GM21717 (cell line): ENCODE results near the gene SART1.

Experiments
- ATAC-seq: cut with Tn5 transposase; IDR thresholded peaks from one replicate; pipeline ENCODE4 v1.9.1; 2021; ENCODE audit warnings: mild to moderate bottlenecking, moderate library complexity; ENCODE audit not compliant: unreplicated experiment

Gene SART1

GRCh38 chr11:65962141-65962564 is 619 bp downstream of the SART1 start:
- ATAC-seq = no peak

DNA sequence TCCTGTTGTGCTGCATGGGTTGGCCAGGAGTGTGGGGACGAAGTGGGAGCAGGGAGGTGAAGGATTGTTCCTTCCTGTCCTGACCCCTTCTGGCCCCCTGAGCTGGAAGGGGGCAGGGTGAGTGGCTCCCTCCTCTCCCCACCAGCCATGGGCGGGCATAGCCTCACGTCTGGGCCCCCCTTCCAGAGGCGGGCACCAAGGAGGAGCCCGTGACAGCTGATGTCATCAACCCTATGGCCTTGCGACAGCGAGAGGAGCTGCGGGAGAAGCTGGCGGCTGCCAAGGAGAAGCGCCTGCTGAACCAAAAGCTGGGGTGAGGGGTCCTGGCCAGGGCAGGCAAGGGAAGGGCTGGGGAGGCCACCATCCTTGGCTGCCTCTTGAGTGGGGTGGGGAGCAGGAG is 3.4 kb downstream of the SART1 start:
- ATAC-seq = no peak

DNA sequence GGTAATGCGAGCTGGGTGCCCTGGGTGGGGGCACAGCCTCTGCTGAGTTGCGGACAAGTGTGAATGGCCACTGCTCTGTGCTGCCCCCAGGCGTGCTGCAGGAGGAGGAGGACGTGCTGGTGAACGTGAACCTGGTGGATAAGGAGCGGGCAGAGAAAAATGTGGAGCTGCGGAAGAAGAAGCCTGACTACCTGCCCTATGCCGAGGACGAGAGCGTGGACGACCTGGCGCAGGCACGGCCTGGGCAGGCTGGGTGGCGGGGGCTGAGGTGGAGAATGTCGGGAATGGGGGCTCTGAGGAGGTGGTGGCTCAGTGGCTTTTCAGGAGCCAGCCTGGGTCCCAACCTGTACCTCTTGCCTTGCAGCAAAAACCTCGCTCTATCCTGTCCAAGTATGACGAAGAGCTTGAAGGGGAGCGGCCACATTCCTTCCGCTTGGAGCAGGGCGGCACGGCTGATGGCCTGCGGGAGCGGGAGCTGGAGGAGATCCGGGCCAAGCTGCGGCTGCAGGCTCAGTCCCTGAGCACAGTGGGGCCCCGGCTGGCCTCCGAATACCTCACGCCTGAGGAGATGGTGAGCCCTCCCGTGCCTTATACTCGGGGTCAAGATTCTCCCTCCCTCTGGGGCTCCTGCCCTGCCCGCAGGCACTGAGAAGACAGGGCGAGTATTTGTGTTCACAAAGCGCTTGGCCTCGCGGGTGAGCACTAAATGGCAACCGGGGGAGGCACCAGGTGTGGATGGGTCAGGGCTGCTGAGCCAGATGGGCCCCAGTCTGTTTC is 4.6 kb downstream of the SART1 start:
- ATAC-seq = no peak

DNA sequence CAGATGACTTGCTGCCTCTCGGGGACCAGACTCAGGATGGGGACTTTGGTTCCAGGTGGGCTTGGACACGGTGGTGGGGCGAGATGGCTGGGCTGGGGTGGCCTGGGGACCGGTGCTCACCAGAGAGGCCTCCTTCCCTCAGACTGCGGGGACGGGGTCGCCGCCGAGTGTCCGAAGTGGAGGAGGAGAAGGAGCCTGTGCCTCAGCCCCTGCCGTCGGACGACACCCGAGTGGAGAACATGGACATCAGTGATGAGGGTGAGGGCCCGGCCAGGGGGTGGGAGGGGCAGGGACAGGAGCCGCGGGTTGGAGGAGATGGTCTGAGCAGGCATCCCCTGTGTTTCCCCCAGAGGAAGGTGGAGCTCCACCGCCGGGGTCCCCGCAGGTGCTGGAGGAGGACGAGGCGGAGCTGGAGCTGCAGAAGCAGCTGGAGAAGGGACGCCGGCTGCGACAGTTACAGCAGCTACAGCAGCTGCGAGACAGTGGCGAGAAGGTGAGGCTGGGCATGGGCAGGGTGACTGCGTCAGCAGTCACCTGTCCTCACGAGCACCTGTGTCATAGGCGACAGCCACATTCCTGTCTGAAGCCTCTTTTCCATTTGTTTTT is 5.9 kb downstream of the SART1 start:
- ATAC-seq = no peak

- no peak for ATAC-seq
These were observed 7.3 kb downstream of the SART1 start for GRCh38 chr11:65968600-65969482.

DNA sequence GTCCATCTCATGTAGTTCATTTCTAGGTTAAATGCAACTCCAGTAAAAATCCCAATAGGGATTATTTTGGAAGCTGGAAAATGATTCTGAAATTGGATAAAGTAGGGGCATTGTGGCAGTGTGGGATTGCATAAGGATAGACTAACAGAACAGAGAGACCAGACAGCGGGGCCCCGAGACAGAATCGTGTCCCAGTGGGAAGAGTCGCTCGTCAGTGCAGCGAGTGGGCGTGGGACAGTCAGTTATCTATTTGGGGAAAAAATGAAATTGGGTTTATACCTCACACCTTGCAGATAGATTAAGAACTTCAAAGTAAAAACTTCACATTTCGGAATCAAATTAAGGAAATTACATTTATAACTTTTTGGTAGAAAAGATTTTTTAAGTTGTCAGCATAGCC is 10.6 kb downstream of the SART1 start:
- no peak for ATAC-seq

DNA sequence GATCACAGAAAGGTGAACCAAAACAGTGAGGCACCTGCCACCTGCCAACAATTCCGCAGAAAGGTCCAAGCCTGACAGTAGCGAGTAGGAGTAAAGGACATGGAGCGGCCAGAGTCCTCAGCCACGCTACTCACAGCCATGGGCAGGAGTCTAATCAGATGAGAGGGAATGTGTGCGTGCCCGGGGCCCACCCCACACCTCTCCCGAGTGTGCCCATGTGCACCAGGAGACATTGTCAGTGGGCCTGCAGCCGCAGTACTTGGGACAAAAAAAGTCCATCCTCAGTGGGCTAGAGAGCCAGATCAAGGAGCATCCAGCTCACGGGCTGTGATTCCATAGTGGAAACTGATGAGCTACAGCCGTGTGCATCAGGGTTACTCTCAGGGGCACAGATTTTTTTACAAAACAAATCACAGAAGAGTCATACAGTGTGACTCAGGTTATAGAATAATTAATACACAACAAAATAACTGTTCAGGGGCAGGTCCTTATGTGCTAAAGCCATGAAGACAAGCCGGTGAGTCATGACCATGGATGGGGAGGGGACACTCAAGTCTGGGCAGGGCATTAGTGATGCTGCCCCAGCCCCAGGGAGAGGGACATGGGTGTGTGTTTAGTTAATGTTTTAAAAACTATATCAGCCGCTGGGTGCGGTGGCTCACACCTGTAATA is 12.0 kb downstream of the SART1 start:
- no peak for ATAC-seq

GRCh38 chr11:65975771-65976170 is 14.2 kb downstream of the SART1 start:
- ATAC-seq = no peak

DNA sequence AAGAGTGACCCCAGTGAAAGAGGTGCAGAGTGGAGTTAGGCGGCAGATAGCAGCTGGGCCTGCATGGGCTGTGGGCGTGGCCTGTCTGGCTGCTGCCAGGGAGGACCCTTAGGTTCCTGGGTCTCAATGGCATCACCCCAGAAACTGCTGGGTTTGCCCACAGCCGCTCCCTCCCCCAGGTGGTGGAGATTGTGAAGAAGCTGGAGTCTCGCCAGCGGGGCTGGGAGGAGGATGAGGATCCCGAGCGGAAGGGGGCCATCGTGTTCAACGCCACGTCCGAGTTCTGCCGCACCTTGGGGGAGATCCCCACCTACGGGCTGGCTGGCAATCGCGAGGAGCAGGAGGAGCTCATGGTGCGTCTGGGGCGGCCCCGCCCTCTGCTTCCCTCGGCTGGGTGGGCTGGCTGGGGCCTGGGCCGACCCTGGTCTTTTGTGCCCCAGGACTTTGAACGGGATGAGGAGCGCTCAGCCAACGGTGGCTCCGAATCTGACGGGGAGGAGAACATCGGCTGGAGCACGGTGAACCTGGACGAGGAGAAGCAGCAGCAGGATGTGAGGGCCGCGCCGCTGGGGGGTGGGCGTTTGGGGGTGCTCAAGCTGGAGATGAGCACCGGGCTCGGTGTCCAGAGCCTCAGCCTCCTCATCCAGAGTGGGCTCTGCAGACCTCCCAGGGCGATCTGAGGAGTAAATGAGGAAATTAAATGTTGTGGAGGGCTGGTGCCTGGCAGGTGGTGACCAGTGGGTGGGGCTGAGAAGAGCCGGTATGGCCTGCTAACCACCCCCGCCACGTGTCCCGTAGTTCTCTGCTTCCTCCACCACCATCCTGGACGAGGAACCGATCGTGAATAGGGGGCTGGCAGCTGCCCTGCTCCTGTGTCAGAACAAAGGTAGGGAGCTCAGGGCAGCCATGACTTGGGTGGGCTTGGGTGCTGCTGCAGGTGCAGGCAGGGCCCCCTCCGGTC is 15.0 kb downstream of the SART1 start:
- no peak for ATAC-seq

- ATAC-seq = no peak
These were observed 16.3 kb downstream of the SART1 start for GRCh38 chr11:65977621-65978390.

GRCh38 chr11:65978391-65979238 is 17.1 kb downstream of the SART1 start:
- no peak for ATAC-seq

DNA sequence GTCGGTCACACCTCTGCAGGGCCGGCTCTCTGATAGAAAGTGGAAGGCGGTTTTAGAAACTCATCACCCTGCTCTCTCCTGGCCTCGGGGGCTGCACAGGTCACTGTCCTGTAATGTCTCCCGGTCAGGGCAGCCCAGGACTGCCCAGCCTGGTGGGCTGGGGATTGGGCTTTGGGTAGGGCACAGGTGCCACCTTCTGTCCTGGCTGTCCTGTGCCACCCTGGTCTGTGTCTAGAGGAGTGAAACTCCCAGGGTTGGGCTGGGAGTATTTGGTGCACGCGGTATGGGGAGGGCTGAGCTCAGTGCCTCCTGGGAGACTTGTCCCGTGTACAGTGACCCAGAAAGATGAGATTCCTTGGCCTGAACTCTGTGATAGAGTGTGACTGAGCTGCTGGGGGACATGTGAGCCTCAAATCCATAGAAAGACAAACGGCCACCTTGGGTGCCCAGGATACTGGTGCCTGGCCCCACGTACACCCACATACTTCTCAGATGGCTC is 17.8 kb downstream of the SART1 start:
- no peak for ATAC-seq

GRCh38 chr11:65981101-65981740 is 19.7 kb downstream of the SART1 start:
- ATAC-seq = no peak

DNA sequence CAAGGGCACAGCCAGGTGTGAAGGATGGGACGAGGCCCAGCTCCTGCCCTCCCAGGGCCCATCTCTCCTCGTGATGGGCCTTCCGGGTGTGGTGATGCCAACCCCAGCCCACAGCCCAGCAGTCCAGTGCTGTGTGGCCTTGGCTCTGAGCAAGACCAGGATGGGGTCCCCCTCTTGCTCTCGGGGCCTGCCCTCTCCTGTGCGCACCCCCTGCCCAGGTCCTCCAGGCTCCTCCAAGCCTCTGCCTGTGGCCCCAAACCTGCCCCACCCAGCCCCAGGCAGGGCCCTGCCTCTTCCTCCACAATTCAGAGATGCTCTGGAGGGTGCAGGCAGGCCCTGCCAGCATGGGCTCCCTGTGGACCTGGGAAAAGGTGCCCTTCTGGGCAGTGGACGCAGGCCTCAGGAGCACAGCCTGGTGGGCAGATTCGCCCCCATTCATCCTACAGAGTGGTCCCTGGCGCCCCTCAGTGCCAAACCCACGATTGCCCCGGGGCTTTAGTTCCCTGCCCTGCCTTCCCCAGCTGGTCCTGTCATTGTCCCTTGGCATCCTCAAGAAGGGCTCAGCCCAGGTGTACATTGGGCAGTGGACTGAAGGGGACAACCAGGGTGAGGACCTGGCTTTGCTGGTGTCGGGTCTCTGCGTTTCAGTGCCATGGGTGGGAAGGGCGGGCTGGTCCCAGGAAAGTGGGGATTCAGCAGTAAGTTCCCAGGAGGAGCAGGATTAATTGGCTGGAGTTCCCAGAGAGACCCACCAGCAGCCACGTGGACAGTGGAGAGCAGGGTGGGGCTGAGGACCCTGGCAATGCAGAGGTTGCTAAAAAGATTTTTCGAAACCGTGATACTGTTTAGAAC is 20.7 kb downstream of the SART1 start:
- no peak for ATAC-seq

- ATAC-seq = no peak
These were observed 21.5 kb downstream of the SART1 start for GRCh38 chr11:65982824-65983588.

- no peak for ATAC-seq
These were observed 22.1 kb downstream of the SART1 start for GRCh38 chr11:65983589-65983987.
